Measurements from ENCODE around the gene KLRD1.

DNA sequence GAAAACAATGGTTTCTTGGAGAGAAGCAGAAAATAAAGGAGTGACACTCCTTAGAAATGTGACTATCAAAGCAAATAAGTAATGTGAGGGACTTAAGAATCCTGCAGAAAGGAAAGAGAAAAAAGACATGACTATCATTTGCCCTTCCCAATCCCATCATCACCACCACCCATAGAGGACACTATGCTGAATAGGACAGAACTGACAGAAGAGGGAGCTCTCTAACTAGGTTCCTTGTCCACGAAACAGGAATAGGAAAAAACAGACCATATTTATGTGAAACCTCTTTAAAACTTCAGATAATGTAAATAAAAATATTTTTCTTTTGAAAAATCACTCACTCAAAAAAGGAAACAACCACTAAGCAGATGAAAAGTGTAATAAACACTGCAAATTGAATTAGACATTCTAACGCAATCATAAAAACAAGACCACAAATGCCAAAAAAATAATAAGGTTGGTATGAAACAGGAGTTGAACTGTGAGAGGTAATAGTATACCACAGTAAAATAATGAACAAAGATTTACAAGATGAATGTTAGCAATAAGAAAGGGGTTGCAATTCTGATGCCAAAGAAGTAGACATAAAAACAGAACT lies 24.1 kb downstream of the KLRD1 start:
- TF ChIP-seq POLR2A (IDR thresholded peaks at IDR 0.05; ENCODE audit: low read depth, low read length), result no peak
- TF ChIP-seq POLR2AphosphoS5 (IDR thresholded peaks at IDR 0.05; ENCODE audit: low read depth, low read length), result no peak
- TF ChIP-seq TAF1 (IDR thresholded peaks at IDR 0.05; ENCODE audit: low read depth, low read length), result no peak
- no peak for TF ChIP-seq SPI1 (IDR thresholded peaks at IDR 0.05; ENCODE audit: low read depth, low read length)
- TF ChIP-seq PAX5 (IDR thresholded peaks at IDR 0.05; ENCODE audit: insufficient read depth, low read length, severe bottlenecking), result no peak
